Vagina (tissue), 2 donors: ENCODE data around the gene PLA2G2D.
"Not testable (repeated sequence)": the region's sequence is repeated elsewhere in the genome, so short reads cannot be mapped to it uniquely, and the experiment has no call there.

ENCODE experiments used
- CTCF ChIP-seq, 3 experiments: fragments of 450-650 bp in 2 of 3; fragments of 200-600 bp in 1 of 3; sonication (generic) in 1 of 3; IDR thresholded peaks; one replicate each; pipeline ENCODE4 v1.5.1; 2017 to 2019; ENCODE audit warnings: antibody characterized with exemption in 3 of 3, mild to moderate bottlenecking in 2 of 3, moderate library complexity in 2 of 3
- POLR2AphosphoS5 ChIP-seq, 2 donors: sonication (generic); formaldehyde crosslinking; IDR thresholded peaks; one replicate each; pipeline ENCODE4 v1.9.0; 2017; ENCODE audit warnings: antibody characterized with exemption in 2 of 2, mild to moderate bottlenecking in 2 of 2, low read depth in 1 of 2; ENCODE audit not compliant: insufficient read depth in 1 of 2

- not testable (repeated sequence) for TF ChIP-seq CTCF (IDR thresholded peaks at IDR 0.05); POLR2AphosphoS5 (IDR thresholded peaks at IDR 0.05; ENCODE audit: insufficient read depth in 1 of 2, low read depth in 1 of 2)
Measured at GRCh38 chr1:20130518-20130917, 11.2 kb upstream of the PLA2G2D start.
